Measurements from ENCODE around the gene UBA6.

DNA sequence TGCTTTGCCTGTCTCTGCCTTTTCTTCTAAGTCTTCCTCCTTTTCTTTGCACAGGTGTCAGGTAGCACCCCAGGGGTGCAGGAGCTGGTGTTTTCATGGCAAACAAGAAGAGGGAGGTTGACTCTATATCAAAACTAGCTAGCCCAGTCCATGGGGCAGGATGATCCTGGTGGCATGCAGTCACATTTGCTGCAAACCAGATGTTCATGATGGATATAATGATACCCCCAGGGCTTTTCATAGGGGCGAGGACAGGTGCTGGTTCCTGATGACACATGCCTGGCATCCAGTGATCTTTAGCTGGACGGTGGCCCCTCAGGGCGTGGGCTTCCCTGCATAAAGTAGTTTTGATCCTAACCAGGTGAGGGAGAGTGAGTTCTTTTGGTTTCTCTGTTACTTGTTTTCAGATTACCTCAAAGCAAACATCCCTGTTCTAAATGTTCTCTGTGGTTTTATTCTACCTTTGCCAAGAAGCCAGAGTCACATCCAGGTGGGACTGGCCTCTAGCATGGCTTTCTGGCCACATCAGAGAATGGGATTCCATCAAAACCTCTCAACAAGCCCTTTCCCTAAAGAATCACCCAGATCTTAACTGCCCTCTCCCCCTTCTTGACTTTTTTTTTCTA, 11.2 kb upstream of the UBA6 start:
- TF ChIP-seq, protein P1, sequence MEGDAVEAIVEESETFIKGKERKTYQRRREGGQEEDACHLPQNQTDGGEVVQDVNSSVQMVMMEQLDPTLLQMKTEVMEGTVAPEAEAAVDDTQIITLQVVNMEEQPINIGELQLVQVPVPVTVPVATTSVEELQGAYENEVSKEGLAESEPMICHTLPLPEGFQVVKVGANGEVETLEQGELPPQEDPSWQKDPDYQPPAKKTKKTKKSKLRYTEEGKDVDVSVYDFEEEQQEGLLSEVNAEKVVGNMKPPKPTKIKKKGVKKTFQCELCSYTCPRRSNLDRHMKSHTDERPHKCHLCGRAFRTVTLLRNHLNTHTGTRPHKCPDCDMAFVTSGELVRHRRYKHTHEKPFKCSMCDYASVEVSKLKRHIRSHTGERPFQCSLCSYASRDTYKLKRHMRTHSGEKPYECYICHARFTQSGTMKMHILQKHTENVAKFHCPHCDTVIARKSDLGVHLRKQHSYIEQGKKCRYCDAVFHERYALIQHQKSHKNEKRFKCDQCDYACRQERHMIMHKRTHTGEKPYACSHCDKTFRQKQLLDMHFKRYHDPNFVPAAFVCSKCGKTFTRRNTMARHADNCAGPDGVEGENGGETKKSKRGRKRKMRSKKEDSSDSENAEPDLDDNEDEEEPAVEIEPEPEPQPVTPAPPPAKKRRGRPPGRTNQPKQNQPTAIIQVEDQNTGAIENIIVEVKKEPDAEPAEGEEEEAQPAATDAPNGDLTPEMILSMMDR (conservative IDR thresholded peaks at IDR 0.05 in 1 of 2, IDR thresholded peaks at IDR 0.05 in 1 of 2; ENCODE audit: low read depth in 1 of 2, low read length in 2 of 2), result no peak
- no peak for TF ChIP-seq EZH2 (IDR thresholded peaks at IDR 0.05; ENCODE audit: low read length, missing control alignments)
